HG03520 (cell line): ENCODE data around the gene EIF2S3B.

Experiments
- ATAC-seq: cut with Tn5 transposase; IDR thresholded peaks from one replicate; pipeline ENCODE4 v1.9.1; 2021; ENCODE audit warnings: mild to moderate bottlenecking, moderate library complexity; ENCODE audit not compliant: unreplicated experiment

The EIF2S3B gene

GRCh38 chr12:10553148-10553547 is 47.5 kb downstream of the EIF2S3B start:
- no peak for ATAC-seq

GRCh38 chr12:10554228-10554755 is 48.6 kb downstream of the EIF2S3B start:
- ATAC-seq, result no peak

- ATAC-seq, result no peak
These were observed 49.2 kb downstream of the EIF2S3B start for GRCh38 chr12:10554756-10555481.

DNA sequence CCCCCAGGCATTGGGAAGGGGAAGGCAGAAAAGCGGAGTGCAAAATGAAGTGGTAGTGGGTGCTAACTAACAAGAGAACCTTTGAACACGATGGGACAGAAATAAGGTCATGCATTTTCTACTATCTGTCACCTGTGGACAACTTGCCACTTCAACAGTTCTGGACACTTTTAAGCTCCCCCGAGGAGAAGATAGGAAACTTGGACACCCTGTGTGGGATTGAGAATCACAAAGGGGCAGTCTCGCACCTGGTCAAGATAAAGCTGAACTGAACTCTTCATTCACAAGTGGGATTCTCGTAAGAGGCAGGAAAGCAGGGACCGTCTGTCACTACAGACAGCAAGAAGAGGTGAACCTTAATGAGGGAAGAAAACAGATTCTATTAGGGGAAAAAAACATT is 51.6 kb downstream of the EIF2S3B start:
- no peak for ATAC-seq

- no peak for ATAC-seq
These were observed 52.1 kb downstream of the EIF2S3B start for GRCh38 chr12:10557766-10558165.
